NT2/D1 (cell line): ENCODE measurements around the gene CDC20.

Experiments
- YY1 ChIP-seq: IDR thresholded peaks from 2 replicates; pipeline ENCODE4 v1.6.1; 2011; ENCODE audit not compliant: insufficient read length, insufficient read depth
- ZNF274 ChIP-seq: IDR thresholded peaks from 2 replicates; pipeline ENCODE4 v1.6.1; 2011; ENCODE audit warnings: mild to moderate bottlenecking, low read depth, low read length

- TF ChIP-seq YY1 = no peak
- no peak for TF ChIP-seq ZNF274
Measured at GRCh38 chr1:43349594-43350306, 9.0 kb upstream of the CDC20 start.
